Activated T-cell treated with anti-CD3 and anti-CD28 coated beads, Interleukin-2, amount 50 U/mL, for 72 hours (primary cell): ENCODE data around the gene TRMT13. TPM values are rescaled to one million over a fixed set of nuclear protein-coding genes. Genes with fewer than 3 reads are reported as not detected.
"Not testable (repeated sequence)": the region's sequence is repeated elsewhere in the genome, so short reads cannot be mapped to it uniquely, and the experiment has no call there.

ENCODE experiments used
- ATAC-seq, 2 donors: fragments of 150-1000 bp; cut with Tn5 transposase; replicated peaks in 1 of 2; 2 replicates each; pipeline ENCODE4 v1.10.0; 2021; ENCODE audit warnings: moderate library complexity in 2 of 2, mild to moderate bottlenecking in 1 of 2
- DNase-seq, 2 donors: peaks; one replicate each; pipeline ENCODE4 v3.0.0; 2021 to 2022; ENCODE audit warnings: mixed read lengths in 1 of 2
- H3K27ac Mint-ChIP-seq: one replicate; pipeline ENCODE4 v1.8.0; 2022; ENCODE audit warnings: mild to moderate bottlenecking, moderate library complexity, mixed read lengths
- H3K27me3 Mint-ChIP-seq: one replicate; pipeline ENCODE4 v1.8.0; 2022; ENCODE audit warnings: low read depth, mixed read lengths
- H3K36me3 Mint-ChIP-seq, 2 donors: one replicate each; pipeline ENCODE4 v1.8.0; 2022; ENCODE audit warnings: mixed read lengths in 2 of 2, mild to moderate bottlenecking in 1 of 2; ENCODE audit not compliant: insufficient read depth in 2 of 2
- H3K4me1 Mint-ChIP-seq: one replicate; pipeline ENCODE4 v1.8.0; 2022; ENCODE audit warnings: low read depth, mixed read lengths
- H3K4me3 Mint-ChIP-seq, 2 donors: one replicate each; pipeline ENCODE4 v1.8.0; 2022; ENCODE audit warnings: mild to moderate bottlenecking in 2 of 2, mixed read lengths in 2 of 2, moderate library complexity in 2 of 2
- H3K9me3 Mint-ChIP-seq, 2 donors: one replicate each; pipeline ENCODE4 v1.8.0; 2022; ENCODE audit warnings: mixed read lengths in 2 of 2
- total RNA-seq, 2 donors: library from RNA; stranded (reverse); gene quantifications; one replicate each; pipeline ENCODE4 v1.2.3, GENCODE V29; 2022

The TRMT13 gene
- total RNA-seq, 2 donors from 2014 or later, result 19.9 to 24.4 TPM

- no peaks in the 10 kb centered on the region for H3K27me3 Mint-ChIP-seq
- H3K4me1 Mint-ChIP-seq, result no peaks in the 10 kb centered on the region
- H3K4me3 Mint-ChIP-seq, result no peak overlapping the region
- no peak overlapping the region for H3K27ac Mint-ChIP-seq
- H3K36me3 Mint-ChIP-seq, result peaks cover 0 to under 1% of the 10 kb centered on the region in 2 donors
- DNase-seq (no peak), ATAC-seq (no peak)
- H3K9me3 Mint-ChIP-seq, result no peaks in the 10 kb centered on the region
These were observed 44.5 kb downstream of the TRMT13 start for GRCh38 chr1:100177295-100178041.

GRCh38 chr1:100178091-100178490 is 45.1 kb downstream of the TRMT13 start, which contains the start of gene LRRC39:
Gene LRRC39 (minus strand): TSS chr1:100178256. CDS start chr1:100168516, 9,740 bp downstream.
- no peak for DNase-seq
- no peaks in the 10 kb centered on the region for H3K9me3 Mint-ChIP-seq
- ATAC-seq, result no peak
- no peaks in the 10 kb centered on the region for H3K27me3 Mint-ChIP-seq
- H3K4me1 Mint-ChIP-seq, result no peaks in the 10 kb centered on the region
- peaks cover 0 to 3% of the 10 kb centered on the region in 2 donors for H3K36me3 Mint-ChIP-seq
- no peak within 1 kb of the TSS for H3K4me3 Mint-ChIP-seq
- H3K27ac Mint-ChIP-seq, result peak within 1 kb of the TSS; percentile 66

GRCh38 chr1:100183370-100183769 is 50.4 kb downstream of the TRMT13 start:
- H3K4me1 Mint-ChIP-seq, result peaks cover 7% of the 10 kb centered on the region
- DNase-seq (no peak), ATAC-seq (no peak)
- H3K36me3 Mint-ChIP-seq, result peaks cover 0 to 3% of the 10 kb centered on the region in 2 donors
- H3K27ac Mint-ChIP-seq, result no peak overlapping the region
- no peaks in the 10 kb centered on the region for H3K27me3 Mint-ChIP-seq
- no peak overlapping the region for H3K4me3 Mint-ChIP-seq
- H3K9me3 Mint-ChIP-seq, result no peaks in the 10 kb centered on the region

- Mint-ChIP-seq H3K36me3 (peaks cover 0 to 3% of the 10 kb centered on the region in 2 donors), H3K4me1 (peaks cover 7% of the 10 kb centered on the region), H3K27ac (no peak overlapping the region), H3K4me3 (no peak overlapping the region), H3K27me3 (no peaks in the 10 kb centered on the region), H3K9me3 (no peaks in the 10 kb centered on the region)
- ATAC-seq, result no peak
- DNase-seq, result no peak
These were observed 51.6 kb downstream of the TRMT13 start for GRCh38 chr1:100184536-100184935.

- Mint-ChIP-seq H3K27ac (no peak overlapping the region), H3K4me1 (peaks cover 11% of the 10 kb centered on the region), H3K27me3 (no peaks in the 10 kb centered on the region), H3K4me3 (no peak overlapping the region), H3K36me3 (peaks cover 2 to 4% of the 10 kb centered on the region in 2 donors), H3K9me3 (no peaks in the 10 kb centered on the region)
- ATAC-seq, result no peak
- DNase-seq, result no peak
These were observed 54.9 kb downstream of the TRMT13 start for GRCh38 chr1:100187912-100188311.

GRCh38 chr1:100188617-100189016 is 55.7 kb downstream of the TRMT13 start:
- no peaks in the 10 kb centered on the region for H3K27me3 Mint-ChIP-seq
- no peaks in the 10 kb centered on the region for H3K9me3 Mint-ChIP-seq
- DNase-seq (no peak), ATAC-seq (no peak)
- peaks cover 11% of the 10 kb centered on the region for H3K4me1 Mint-ChIP-seq
- no peak overlapping the region for H3K27ac Mint-ChIP-seq
- H3K36me3 Mint-ChIP-seq, result peaks cover 2 to 4% of the 10 kb centered on the region in 2 donors
- H3K4me3 Mint-ChIP-seq, result no peak overlapping the region

- peaks cover 9 to 23% of the 10 kb centered on the region in 2 donors for H3K36me3 Mint-ChIP-seq
- no peak for ATAC-seq
- H3K27ac Mint-ChIP-seq, result no peak overlapping the region
These were observed 65.6 kb downstream of the TRMT13 start for GRCh38 chr1:100198596-100198995.

GRCh38 chr1:100200060-100200459 is 67.1 kb downstream of the TRMT13 start:
- H3K27ac Mint-ChIP-seq, result not testable (repeated sequence)

More at GRCh38 chr1:100198596-100198995, 65.6 kb downstream of the TRMT13 start:
- no peaks in the 10 kb centered on the region for H3K4me1 Mint-ChIP-seq
- no peaks in the 10 kb centered on the region for H3K27me3 Mint-ChIP-seq
- DNase-seq, result no peak
- no peaks in the 10 kb centered on the region for H3K9me3 Mint-ChIP-seq
- H3K4me3 Mint-ChIP-seq, result no peak overlapping the region

More at GRCh38 chr1:100200060-100200459, 67.1 kb downstream of the TRMT13 start:
- H3K27me3 Mint-ChIP-seq, DNase-seq, H3K9me3 Mint-ChIP-seq, ATAC-seq, H3K4me3 Mint-ChIP-seq, H3K4me1 Mint-ChIP-seq: not testable (repeated sequence)
- H3K36me3 Mint-ChIP-seq, result peaks cover 18 to 34% of the 10 kb centered on the region in 2 donors

Other genes starting within 250 kb of the TRMT13 start
- gene SLC35A3, start 163.2 kb upstream of the TRMT13 start, total RNA-seq, result 10 to 100 TPM; 17.2 to 19.2 TPM
- 10 to 100 TPM; 14.3 to 15.9 TPM for gene SASS6, start 233 bp upstream of the TRMT13 start, total RNA-seq
- gene LRRC39, start 45.1 kb downstream of the TRMT13 start, total RNA-seq, result 1 to 10 TPM in 1 of 2 donors, under 1 TPM in 1; 0.86 to 1.3 TPM
- 10 to 100 TPM; 11.9 to 15.3 TPM for gene DBT, start 116.7 kb downstream of the TRMT13 start, total RNA-seq
- 10 to 100 TPM; 81.6 to 81.9 TPM for gene RTCA, start 133.1 kb downstream of the TRMT13 start, total RNA-seq
- gene CDC14A, start 219.3 kb downstream of the TRMT13 start, total RNA-seq, result 10 to 100 TPM; 17.8 to 24.1 TPM